Activated CD4-positive, alpha-beta T cell treated with anti-CD3 and anti-CD28 coated beads, Interleukin-10, Interleukin-2, amounts not matched to agents 100 ng/mL and 50 ng/mL, durations not matched to agents 16 hours and 8 hours (primary cell): Measurements from ENCODE around the gene RACGAP1.

Source experiments
- DNase-seq: peaks from one replicate; pipeline ENCODE4 v3.0.0-alpha.2; 2020

Gene RACGAP1

GRCh38 chr12:49984476-49985359 lies 40.6 kb downstream of the RACGAP1 start:
- DNase-seq = no peak

GRCh38 chr12:49983892-49984291 lies 41.4 kb downstream of the RACGAP1 start:
- no peak for DNase-seq

- no peak for DNase-seq
Observed at GRCh38 chr12:49982246-49983087, 42.8 kb downstream of the RACGAP1 start.

GRCh38 chr12:49980501-49981349 lies 44.6 kb downstream of the RACGAP1 start:
- no peak for DNase-seq

GRCh38 chr12:49979791-49980190 lies 45.5 kb downstream of the RACGAP1 start:
- no peak for DNase-seq

- DNase-seq = no peak
Observed at GRCh38 chr12:49979016-49979586, 46.2 kb downstream of the RACGAP1 start.

- DNase-seq = no peak
Observed at GRCh38 chr12:49978125-49978524, 47.2 kb downstream of the RACGAP1 start.

GRCh38 chr12:49976557-49976956 lies 48.7 kb downstream of the RACGAP1 start:
- no peak for DNase-seq

- DNase-seq = no peak
Observed at GRCh38 chr12:49975318-49975761, 50.0 kb downstream of the RACGAP1 start.

GRCh38 chr12:49974677-49975317 lies 50.5 kb downstream of the RACGAP1 start:
- no peak for DNase-seq

- no peak for DNase-seq
Observed at GRCh38 chr12:49974231-49974675, 51.0 kb downstream of the RACGAP1 start.

GRCh38 chr12:49973361-49973830 lies 51.9 kb downstream of the RACGAP1 start:
- no peak for DNase-seq

- no peak for DNase-seq
Observed at GRCh38 chr12:49972641-49973360, 52.5 kb downstream of the RACGAP1 start, which contains the start of gene AQP6. Gene AQP6 (plus strand): TSS chr12:49972947. CDS start chr12:49973174, 227 bp downstream.

GRCh38 chr12:49972129-49972528 lies 53.2 kb downstream of the RACGAP1 start:
- DNase-seq = no peak

- no peak for DNase-seq
Observed at GRCh38 chr12:49971141-49971540, 54.2 kb downstream of the RACGAP1 start.

- no peak for DNase-seq
Observed at GRCh38 chr12:49970658-49971057, 54.6 kb downstream of the RACGAP1 start.

- no peak for DNase-seq
Observed at GRCh38 chr12:49969651-49970429, 55.5 kb downstream of the RACGAP1 start.

- DNase-seq = no peak
Observed at GRCh38 chr12:49969027-49969426, 56.3 kb downstream of the RACGAP1 start.

- no peak for DNase-seq
Observed at GRCh38 chr12:49968471-49968870, 56.8 kb downstream of the RACGAP1 start.

- no peak for DNase-seq
Observed at GRCh38 chr12:49967777-49968250, 57.5 kb downstream of the RACGAP1 start.
